Pancreas (tissue), 10 donors: ENCODE results near the gene TMEM263. TPM values are rescaled to one million over a fixed set of nuclear protein-coding genes. Genes with fewer than 3 reads are reported as not detected.

ENCODE experiments used
- ATAC-seq, 4 donors: fragments of 200-7000 bp; cut with Tn5 transposase; one replicate each; pipeline versions ENCODE4 v1.8.0 to v1.9.1; 2020; ENCODE audit warnings: mild to moderate bottlenecking in 4 of 4, moderate library complexity in 4 of 4
- DNase-seq, 6 donors: peaks; one replicate each; pipeline ENCODE4 v3.0.0-alpha.2; 2020
- FAIRE-seq: peaks from 2 replicates; lab custom pipeline; 2012; peaks lifted over from hg19 to GRCh38; lab: Jason Lieb, UNC
- H3K27ac ChIP-seq, 4 donors: fragments of 200-600 bp; sonication (generic); 1 replicate in 3 of 4; 2 replicates in 1 of 4; pipeline versions ENCODE4 v1.5.0 to v1.8.0; 2020
- H3K27me3 ChIP-seq, 4 donors: fragments of 200-600 bp; one replicate each; pipeline ENCODE4 v1.8.0; 2021
- H3K36me3 ChIP-seq, 3 donors: fragments of 200-600 bp; sonication (generic) in 1 of 3; one replicate each; pipeline versions ENCODE4 v1.5.0 to v1.8.0; 2020 to 2021
- H3K4me1 ChIP-seq, 3 donors: fragments of 200-600 bp; one replicate each; pipeline ENCODE4 v1.8.0; 2021
- H3K4me3 ChIP-seq, 4 donors: fragments of 200-600 bp; sonication (generic) in 2 of 4; one replicate each; pipeline versions ENCODE4 v1.5.0 to v1.8.0; 2020 to 2021
- H3K9me3 ChIP-seq, 4 donors: fragments of 200-600 bp; one replicate each; pipeline ENCODE4 v1.8.0; 2021
- WGBS, 2 donors: extraction: QIAGEN DNeasy Blood & Tissue Kit; methylation state at CpG; one replicate each; pipeline ENCODE4 v1.1.7; 2013; 5-methylcytosine and 5-hydroxymethylcytosine counted together
- intact Hi-C, 3 donors: fragments of 100-400 bp; cut with DNase I; formaldehyde crosslinking; loops; one replicate each; pipeline versions ENCODE4 v1.11.1 to v1.14.2; 2022
- polyA plus RNA-seq, 2 donors: library from polyadenylated mRNA; stranded (reverse); fragments of 200-250 nt; gene quantifications; one replicate each; pipeline ENCODE4 v1.2.3, GENCODE V29; 2013
- total RNA-seq, 6 donors: library from RNA; stranded (reverse); fragmentation: NEBNext Ultra II Directional in 4 of 6; extraction: Animal tissue kit (Norgen Biotek cat#: 25700) in 4 of 6; gene quantifications; one replicate each; pipeline versions ENCODE4 v1.2.1 to v1.2.4, GENCODE V29; 2021 to 2023
- TF ChIP-seq, protein P1 (sequence below), 4 donors: fragments of 200-600 bp; sonication (generic) in 3 of 4; IDR thresholded peaks; one replicate each; pipeline versions ENCODE4 v1.5.0 to v1.8.0; 2021; ENCODE audit warnings: antibody characterized with exemption in 4 of 4
- donor health status: healthy with polysubstance abuse.
- donor health status: DM: no; HTN: no; CAD: no; lungs with moderate emphysema.
- donor health status: DM: no; HTN: no; CAD: no.
- donor health status: control.
- donor health status: control.
- donor health status: Bipolar disorder and iron deficiency.
- donor health status: DM: yes; HTN: yes; CAD: no.
- donor health status: DM: no; HTN: no; CAD: no.
- donor health status: DM: no; HTN: no; CAD: no.
- donor health status: DM: yes; HTN: yes; CAD: no.

Gene TMEM263
- total RNA-seq (10 to 100 TPM; 17.5 to 34.5 (median 24.7) TPM), polyA plus RNA-seq (10 to 100 TPM; 12.7 to 23.9 TPM)

DNA sequence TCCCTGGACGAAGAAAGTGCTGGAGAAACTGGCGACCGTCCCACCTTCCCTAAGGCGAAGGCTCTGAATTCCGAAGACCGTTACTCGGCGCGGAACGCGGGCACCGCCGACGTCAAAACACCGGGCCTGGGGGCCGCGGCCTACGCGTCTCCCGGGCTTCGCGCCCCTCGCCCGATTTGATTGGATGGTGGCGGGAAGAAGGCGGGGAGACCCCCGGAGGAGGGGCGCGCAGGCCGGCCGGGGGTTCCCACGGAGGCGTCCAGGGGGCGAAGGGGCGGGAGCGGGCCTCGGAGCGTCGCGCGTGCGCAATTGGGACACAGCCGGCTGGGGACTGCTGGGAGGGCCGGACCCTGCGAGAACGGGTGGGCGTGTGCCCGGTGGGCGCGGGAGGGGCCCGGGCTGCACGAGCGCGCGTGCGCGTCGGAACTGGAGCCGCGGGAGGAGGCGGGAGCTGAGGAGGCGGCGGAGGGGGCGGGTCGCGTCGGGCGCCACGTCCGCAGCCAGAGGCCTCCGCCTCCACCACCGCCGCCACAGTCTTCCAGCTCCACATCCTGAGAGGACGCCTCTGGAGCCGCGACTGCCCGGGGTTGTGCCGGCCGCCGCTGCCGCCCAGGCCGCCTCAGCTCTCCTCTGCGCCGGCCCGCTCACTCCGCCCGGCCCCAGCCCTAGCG lies at the start of gene TMEM263:
TSS of gene TMEM263 (plus strand) at position 531 of the 671 bp plus-strand sequence. CDS start 11,210 bp downstream, outside the sequence.
- intact Hi-C loops, result no loop called here
- no peak for FAIRE-seq
- H3K4me1 ChIP-seq, result peaks cover 0 to 30% (median 19%) of the 10 kb centered on the region in 3 donors

DNA sequence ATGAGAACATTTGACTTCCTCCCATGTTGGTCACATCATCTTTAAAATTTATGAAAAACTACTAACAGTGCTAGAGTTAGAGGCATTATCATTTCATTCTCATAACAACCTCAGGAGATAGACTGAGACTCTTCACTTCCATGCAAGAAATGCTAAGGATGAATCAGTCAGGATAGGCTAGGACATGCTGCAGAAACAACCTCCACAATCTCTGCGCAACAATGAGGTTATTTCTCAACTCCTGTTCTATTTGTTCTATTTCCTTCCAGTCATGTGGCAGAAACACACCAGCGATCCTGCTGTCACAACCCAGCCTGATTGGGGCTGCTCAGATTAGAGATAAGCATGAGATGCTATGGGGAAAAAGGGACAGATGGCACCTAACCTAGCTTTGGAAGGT lies 49.0 kb upstream of the TMEM263 start:
- WGBS, 2 donors, result 70 to 73% methylated on average over 2 of the region's 2 CpGs
- Histone ChIP-seq H3K4me3 (no peak overlapping the region), H3K27me3 (no peaks in the 10 kb centered on the region), H3K4me1 (no peaks in the 10 kb centered on the region), H3K9me3 (no peaks in the 10 kb centered on the region), H3K27ac (no peak overlapping the region), H3K36me3 (no peaks in the 10 kb centered on the region)
- no peak for DNase-seq
- FAIRE-seq, result no peak
- TF ChIP-seq, protein P1, sequence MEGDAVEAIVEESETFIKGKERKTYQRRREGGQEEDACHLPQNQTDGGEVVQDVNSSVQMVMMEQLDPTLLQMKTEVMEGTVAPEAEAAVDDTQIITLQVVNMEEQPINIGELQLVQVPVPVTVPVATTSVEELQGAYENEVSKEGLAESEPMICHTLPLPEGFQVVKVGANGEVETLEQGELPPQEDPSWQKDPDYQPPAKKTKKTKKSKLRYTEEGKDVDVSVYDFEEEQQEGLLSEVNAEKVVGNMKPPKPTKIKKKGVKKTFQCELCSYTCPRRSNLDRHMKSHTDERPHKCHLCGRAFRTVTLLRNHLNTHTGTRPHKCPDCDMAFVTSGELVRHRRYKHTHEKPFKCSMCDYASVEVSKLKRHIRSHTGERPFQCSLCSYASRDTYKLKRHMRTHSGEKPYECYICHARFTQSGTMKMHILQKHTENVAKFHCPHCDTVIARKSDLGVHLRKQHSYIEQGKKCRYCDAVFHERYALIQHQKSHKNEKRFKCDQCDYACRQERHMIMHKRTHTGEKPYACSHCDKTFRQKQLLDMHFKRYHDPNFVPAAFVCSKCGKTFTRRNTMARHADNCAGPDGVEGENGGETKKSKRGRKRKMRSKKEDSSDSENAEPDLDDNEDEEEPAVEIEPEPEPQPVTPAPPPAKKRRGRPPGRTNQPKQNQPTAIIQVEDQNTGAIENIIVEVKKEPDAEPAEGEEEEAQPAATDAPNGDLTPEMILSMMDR (IDR thresholded peaks at IDR 0.05), result no peak
- ATAC-seq, result no peak
- intact Hi-C loops, result no loop called here

More for the DNA sequence above, at the start of gene TMEM263:
- H3K4me3 ChIP-seq, result peak within 1 kb of the TSS; percentile 75 to 95 (median 93)
- no peaks in the 10 kb centered on the region for H3K36me3 ChIP-seq
- ATAC-seq (peak; percentile 85 to 94 (median 87)), DNase-seq (peak; percentile 91 to 97 (median 94))
- H3K27ac ChIP-seq, result peak within 1 kb of the TSS; percentile 89 to 99 (median 96)
- TF ChIP-seq, protein P1 (IDR thresholded peaks at IDR 0.05), result no peak
- WGBS, 2 donors, result 0% methylated on average over 67 to 88 of the region's 88 CpGs
- no peaks in the 10 kb centered on the region for H3K9me3 ChIP-seq
- H3K27me3 ChIP-seq, result no peaks in the 10 kb centered on the region

DNA sequence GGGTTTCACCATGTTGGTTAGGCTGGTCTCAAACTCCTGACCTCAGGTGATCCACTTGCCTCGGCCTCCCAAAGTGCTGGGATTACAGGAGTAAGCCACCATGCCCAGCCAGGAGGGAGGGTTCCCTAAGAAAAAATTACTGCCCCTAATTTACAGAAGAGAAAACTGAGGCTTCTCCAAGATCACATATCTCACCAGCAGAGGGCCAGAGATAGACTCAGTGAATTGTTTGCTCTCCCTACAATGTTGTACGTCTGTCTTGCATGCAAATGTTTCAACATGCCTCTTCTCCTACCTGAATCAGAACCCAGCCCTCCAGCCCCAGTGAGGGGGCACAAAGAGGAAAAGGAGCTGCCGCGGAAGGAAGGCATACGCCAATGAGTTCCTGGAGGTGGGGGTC lies 48.3 kb upstream of the TMEM263 start:
- no peaks in the 10 kb centered on the region for H3K4me1 ChIP-seq
- H3K27ac ChIP-seq, result no peak overlapping the region
- no peaks in the 10 kb centered on the region for H3K36me3 ChIP-seq
- H3K4me3 ChIP-seq, result no peak overlapping the region
- TF ChIP-seq, protein P1 (IDR thresholded peaks at IDR 0.05), result no peak
- intact Hi-C loops, result no loop called here
- FAIRE-seq (no peak), DNase-seq (no peak), ATAC-seq (no peak)
- no peaks in the 10 kb centered on the region for H3K9me3 ChIP-seq
- no peaks in the 10 kb centered on the region for H3K27me3 ChIP-seq
- 66 to 74% methylated on average over 5 of the region's 5 CpGs for WGBS, 2 donors

DNA sequence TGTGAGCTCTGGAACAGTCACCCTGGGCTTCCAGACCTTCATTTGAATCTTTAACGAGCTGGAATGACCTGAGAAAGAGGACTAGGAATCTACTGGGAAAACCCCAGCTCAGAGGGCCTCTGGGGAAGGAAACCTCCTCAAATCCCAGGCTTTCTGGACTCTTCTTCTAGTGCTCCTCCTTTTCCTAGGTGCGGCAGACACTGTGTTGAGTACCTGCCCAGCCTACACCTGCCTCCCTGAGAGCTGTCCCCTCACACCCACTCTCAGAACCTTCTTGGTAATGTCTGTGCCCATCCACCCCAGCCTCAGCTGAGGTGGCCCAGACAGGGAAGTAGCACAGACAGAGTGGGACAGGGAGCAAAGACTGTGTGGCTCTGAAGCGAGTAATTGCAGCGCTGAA lies 47.9 kb upstream of the TMEM263 start:
- no peaks in the 10 kb centered on the region for H3K4me1 ChIP-seq
- intact Hi-C loops, result no loop called here
- ATAC-seq (no peak), DNase-seq (no peak), FAIRE-seq (no peak)
- WGBS, 2 donors, result 65% methylated on average over 4 of the region's 4 CpGs
- H3K27me3 ChIP-seq, result no peaks in the 10 kb centered on the region
- no peak overlapping the region for H3K27ac ChIP-seq
- no peaks in the 10 kb centered on the region for H3K9me3 ChIP-seq
- H3K36me3 ChIP-seq, result no peaks in the 10 kb centered on the region
- H3K4me3 ChIP-seq, result no peak overlapping the region
- TF ChIP-seq, protein P1 (IDR thresholded peaks at IDR 0.05), result no peak

DNA sequence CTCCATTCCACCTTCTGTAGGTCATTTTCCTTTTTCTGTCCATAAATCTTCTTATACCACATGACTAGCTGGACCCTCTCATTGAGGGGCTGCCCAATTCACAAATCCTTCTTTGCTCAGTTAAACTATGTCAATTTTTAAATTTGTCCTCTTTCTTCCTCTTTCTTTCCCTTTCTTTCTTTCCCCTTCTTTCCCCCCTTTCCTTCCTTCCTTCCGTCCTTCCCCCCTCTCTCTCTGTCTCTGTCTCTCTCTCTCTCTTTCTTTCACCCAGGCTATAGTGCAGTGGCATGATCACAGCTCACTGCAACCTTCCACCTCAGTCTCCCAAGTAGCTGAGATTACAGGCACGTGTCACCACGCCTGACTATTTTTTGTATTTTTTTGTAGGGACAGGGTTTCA lies 47.1 kb upstream of the TMEM263 start:
- ATAC-seq, result no peak
- 69 to 76% methylated on average over 3 of the region's 3 CpGs for WGBS, 2 donors
- no peak for FAIRE-seq
- Histone ChIP-seq H3K27ac (no peak overlapping the region), H3K4me3 (no peak overlapping the region), H3K4me1 (no peaks in the 10 kb centered on the region), H3K9me3 (no peaks in the 10 kb centered on the region), H3K27me3 (no peaks in the 10 kb centered on the region), H3K36me3 (no peaks in the 10 kb centered on the region)
- DNase-seq, result no peak
- intact Hi-C loops, result no loop called here
- TF ChIP-seq, protein P1 (IDR thresholded peaks at IDR 0.05), result no peak
